Stimulated activated CD4-positive, alpha-beta T cell treated with anti-CD3 and anti-CD28 coated beads, TNF-alpha, amount 100 ng/mL, for 1 hour (primary cell): ENCODE measurements around the gene FN1.
"Not testable (repeated sequence)": the region's sequence is repeated elsewhere in the genome, so short reads cannot be mapped to it uniquely, and the experiment has no call there.

Experiments used
- DNase-seq, 3 donors: peaks; one replicate each; pipeline ENCODE4 v3.0.0-alpha.2; 2020; ENCODE audit warnings: low read depth in 3 of 3, low spot score in 1 of 3

Gene FN1

GRCh38 chr2:215409331-215410127 lies 26.3 kb downstream of the FN1 start:
- no peak for DNase-seq

- DNase-seq = not testable (repeated sequence)
Measured at GRCh38 chr2:215408441-215408840, 27.4 kb downstream of the FN1 start.

DNA sequence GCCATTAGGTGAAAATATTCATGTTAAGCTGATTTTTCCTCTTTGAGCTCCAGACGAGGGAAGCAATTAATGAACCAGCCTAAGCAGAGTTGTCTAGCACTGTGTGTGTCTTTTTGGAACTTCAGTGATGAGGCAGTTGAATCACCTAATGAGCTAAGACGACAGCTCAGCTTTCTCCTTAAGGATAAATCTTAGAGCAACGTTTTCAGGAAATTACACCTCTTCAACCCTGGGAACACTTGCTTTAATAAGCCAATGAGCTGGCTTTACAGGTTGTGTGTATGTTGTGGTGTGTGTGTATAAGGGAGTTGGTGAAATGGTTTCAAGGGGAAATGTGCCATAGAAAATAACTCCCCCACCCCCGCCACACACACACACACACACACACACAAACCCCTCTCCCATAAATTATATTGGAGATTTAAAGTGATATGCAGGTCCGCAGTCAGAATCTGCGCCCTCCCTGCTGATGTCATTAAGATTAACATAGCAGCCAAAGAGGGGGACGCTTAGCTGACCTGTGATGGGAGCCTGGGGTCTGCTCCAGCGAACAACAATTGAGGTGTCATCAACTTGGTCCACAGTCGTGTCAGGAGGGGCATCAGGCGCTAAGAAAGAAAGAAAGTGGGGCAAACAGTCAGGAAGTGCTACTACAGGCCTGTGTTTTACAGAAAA lies 28.1 kb downstream of the FN1 start:
- DNase-seq = no peak

GRCh38 chr2:215407061-215407460 lies 28.8 kb downstream of the FN1 start:
- DNase-seq = no peak

DNA sequence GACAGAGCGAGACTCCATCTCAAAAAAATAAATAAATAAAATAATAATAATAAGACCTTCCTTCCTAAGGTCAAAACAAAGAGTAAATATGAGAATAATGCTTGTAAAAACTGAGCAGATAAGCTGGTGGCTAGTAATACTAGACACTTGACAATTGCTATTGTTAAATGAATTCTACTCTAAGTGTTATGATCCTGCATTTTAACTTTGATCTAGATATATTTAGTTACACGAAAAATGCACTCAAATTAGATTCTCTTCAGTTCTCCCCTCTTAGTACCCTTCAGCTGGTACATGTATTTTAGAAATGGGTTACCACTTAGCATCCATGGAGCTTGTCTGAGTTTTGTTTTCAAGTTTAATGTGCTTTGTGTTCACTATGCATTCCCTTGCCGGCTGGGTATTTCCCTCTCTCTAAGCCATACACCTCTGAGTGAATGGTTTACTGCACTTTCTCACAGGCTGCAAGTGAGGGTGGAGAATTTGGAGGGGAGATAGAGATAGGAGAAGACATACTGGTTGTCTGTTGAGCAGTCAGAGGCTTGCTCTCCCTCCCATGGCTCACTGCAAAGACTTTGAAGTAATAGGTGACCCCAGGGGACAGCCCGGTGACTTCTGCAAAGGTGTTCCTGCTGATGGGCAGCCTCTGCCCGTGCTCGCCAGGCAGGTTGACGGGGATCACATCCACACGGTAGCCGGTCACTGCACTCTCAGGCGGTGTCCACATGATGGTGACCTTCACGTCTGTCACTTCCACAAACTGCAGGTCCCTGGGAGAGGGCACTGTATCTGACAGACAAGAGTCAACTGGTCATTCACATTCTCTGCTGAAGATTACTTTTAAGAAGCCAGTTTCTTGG lies 29.9 kb downstream of the FN1 start:
- no peak for DNase-seq

DNA sequence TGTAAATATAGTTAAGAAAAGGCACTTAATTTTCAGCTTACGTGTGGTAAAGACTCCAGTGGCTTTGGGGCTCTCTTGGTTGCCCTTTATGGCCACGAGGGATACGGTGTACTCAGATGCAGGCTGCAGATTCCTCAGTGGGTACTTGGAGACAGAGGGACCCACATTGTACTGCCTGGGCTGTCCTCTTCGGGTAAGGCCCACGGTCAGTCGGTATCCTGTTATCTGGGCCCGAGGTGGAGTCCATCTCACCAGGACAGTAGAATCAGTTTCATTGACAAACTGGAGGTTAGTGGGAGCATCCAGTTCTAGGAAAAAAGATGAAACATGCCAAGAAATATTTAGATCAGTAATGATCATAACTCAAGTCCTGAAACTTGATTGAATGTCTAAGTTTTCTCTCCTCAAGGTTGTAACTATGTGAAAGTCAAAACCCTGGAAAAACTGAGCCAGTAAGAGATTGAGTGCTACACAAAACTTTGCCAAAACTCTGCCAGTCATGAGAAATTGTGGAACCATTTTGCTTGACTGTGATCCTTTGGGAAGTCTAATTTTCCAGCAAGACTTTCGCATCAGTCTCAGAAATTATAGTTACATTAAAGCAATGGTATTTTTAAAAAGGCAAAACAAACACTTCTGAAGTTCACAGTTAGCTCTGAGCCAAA lies 31.4 kb downstream of the FN1 start:
- DNase-seq = no peak

DNA sequence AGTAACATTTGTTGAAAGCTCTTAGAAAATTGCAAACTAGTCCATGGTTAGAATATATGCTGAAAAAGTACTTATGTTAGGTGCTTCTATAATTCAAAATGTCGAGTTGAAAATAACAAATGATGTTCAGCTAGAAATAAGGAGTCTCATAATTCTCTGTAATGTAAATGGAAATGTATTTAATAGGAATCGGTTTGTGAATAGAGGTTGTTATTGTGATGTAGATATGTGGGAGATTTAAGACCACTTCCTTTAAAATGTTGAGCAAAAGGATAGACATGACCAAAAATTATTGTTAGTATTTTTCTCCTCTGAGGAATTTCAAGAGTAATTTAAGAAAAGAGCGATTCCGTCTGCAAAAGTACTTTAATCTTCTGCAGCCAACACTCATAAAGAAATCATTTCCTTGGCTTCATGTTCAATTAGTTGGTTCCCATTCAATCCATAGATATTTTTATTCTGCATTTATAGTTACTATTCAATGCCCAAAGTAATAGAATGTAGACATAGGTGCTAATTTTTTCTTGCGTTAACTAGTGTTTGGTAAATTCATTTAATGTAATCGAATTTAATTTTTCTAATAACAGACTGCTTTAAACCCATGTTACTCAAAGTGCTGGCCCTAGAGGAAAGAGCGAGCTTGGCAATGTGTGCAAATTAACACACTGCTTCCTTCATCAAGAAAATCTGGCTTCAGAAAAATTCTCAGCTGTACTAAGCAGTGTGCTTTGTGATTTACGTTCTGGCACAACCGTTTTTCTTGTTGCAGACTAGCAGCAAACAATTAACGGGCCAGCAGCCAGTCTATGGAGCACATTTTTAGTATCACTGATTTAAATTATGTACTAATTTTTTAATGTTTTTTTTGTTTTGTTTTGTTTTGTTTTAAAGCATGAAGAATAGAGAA lies 32.2 kb downstream of the FN1 start:
- no peak for DNase-seq

GRCh38 chr2:215401896-215402379 lies 33.9 kb downstream of the FN1 start:
- DNase-seq = no peak

- no peak for DNase-seq
Measured at GRCh38 chr2:215399067-215399716, 36.7 kb downstream of the FN1 start.

GRCh38 chr2:215397632-215398341 lies 38.1 kb downstream of the FN1 start:
- no peak for DNase-seq

- DNase-seq = no peak
Measured at GRCh38 chr2:215396595-215397313, 39.1 kb downstream of the FN1 start.

- no peak for DNase-seq
Measured at GRCh38 chr2:215395687-215396460, 40.0 kb downstream of the FN1 start.

- DNase-seq = no peak
Measured at GRCh38 chr2:215394102-215394805, 41.6 kb downstream of the FN1 start.

DNA sequence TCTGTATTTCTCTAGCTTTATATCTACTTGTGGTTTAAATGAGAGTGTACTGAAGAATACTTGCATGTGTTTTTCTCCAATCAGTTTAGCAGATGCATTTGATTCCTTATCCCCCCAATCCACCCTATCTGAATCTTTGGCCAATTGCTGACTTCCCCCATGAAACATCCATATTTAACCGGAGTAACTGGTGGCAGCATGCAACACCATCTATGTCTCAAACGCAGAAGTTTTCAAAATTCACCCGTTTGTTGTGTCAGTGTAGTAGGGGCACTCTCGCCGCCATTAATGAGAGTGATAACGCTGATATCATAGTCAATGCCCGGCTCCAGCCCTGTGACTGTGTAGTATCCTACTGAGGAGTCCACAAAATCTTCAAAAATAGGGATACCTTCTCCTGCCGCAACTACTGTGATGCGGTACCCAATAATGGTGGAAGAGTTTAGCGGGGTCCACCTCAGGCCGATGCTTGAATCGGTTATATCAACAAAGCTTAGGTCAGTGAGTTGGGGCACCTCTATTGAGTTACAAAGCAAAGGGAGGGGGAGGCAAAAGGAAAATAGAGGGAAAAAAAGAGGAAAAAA lies 43.1 kb downstream of the FN1 start:
- DNase-seq = no peak

- DNase-seq = no peak
Measured at GRCh38 chr2:215392164-215392563, 43.7 kb downstream of the FN1 start.

GRCh38 chr2:215391531-215391930 lies 44.3 kb downstream of the FN1 start:
- no peak for DNase-seq

GRCh38 chr2:215390550-215390913 lies 45.3 kb downstream of the FN1 start:
- DNase-seq = no peak
